Raji (cell line): ENCODE data around the gene ENG.

Experiments
- POLR2A ChIP-seq: IDR thresholded peaks from 2 replicates; pipeline ENCODE4 v1.6.1; 2011; ENCODE audit warnings: low read depth, low read length, control low read depth; ENCODE audit not compliant: insufficient read depth

The ENG gene

GRCh38 chr9:127801955-127802575, 52.4 kb downstream of the ENG start:
- no peak for TF ChIP-seq POLR2A

GRCh38 chr9:127796852-127797370, 57.5 kb downstream of the ENG start:
- TF ChIP-seq POLR2A: no peak

GRCh38 chr9:127796225-127796813, 58.1 kb downstream of the ENG start:
- TF ChIP-seq POLR2A: peak; percentile 27

- no peak; the same call in 1 of the 2 replicates for TF ChIP-seq POLR2A
Measured at GRCh38 chr9:127794001-127794791, 60.3 kb downstream of the ENG start.

- no peak for TF ChIP-seq POLR2A
Measured at GRCh38 chr9:127793093-127793708, 61.3 kb downstream of the ENG start.

GRCh38 chr9:127792417-127793031, 61.9 kb downstream of the ENG start:
- no peak for TF ChIP-seq POLR2A

GRCh38 chr9:127791085-127791484, 63.4 kb downstream of the ENG start:
- TF ChIP-seq POLR2A: no peak

- no peak for TF ChIP-seq POLR2A
Measured at GRCh38 chr9:127790094-127790855, 64.2 kb downstream of the ENG start.

- no peak for TF ChIP-seq POLR2A
Measured at GRCh38 chr9:127789179-127789578, 65.3 kb downstream of the ENG start.

- no peak for TF ChIP-seq POLR2A
Measured at GRCh38 chr9:127788337-127789011, 66.0 kb downstream of the ENG start.

- TF ChIP-seq POLR2A: no peak
Measured at GRCh38 chr9:127786773-127787104, 67.7 kb downstream of the ENG start.

GRCh38 chr9:127785933-127786772, 68.3 kb downstream of the ENG start, which contains the start of gene CDK9:
Gene CDK9, plus strand, starts transcription at chr9:127786034. Its CDS starts 115 bp downstream, at chr9:127786149.
- TF ChIP-seq POLR2A: peak; percentile 34; the same call in 1 of the 2 replicates
